HTERT RPE-1 (cell line): Measurements from ENCODE around the gene TRIM3.
"Not testable (repeated sequence)": the region's sequence is repeated elsewhere in the genome, so short reads cannot be mapped to it uniquely, and the experiment has no call there.

Source experiments
- in situ Hi-C: fragments of 300-500 bp; cut with MboI; formaldehyde crosslinking; loops from 4 replicates; pipeline ENCODE4 v1.14.3; 2020; ENCODE audit warnings: low sequenced_read_pairs

The TRIM3 gene

DNA sequence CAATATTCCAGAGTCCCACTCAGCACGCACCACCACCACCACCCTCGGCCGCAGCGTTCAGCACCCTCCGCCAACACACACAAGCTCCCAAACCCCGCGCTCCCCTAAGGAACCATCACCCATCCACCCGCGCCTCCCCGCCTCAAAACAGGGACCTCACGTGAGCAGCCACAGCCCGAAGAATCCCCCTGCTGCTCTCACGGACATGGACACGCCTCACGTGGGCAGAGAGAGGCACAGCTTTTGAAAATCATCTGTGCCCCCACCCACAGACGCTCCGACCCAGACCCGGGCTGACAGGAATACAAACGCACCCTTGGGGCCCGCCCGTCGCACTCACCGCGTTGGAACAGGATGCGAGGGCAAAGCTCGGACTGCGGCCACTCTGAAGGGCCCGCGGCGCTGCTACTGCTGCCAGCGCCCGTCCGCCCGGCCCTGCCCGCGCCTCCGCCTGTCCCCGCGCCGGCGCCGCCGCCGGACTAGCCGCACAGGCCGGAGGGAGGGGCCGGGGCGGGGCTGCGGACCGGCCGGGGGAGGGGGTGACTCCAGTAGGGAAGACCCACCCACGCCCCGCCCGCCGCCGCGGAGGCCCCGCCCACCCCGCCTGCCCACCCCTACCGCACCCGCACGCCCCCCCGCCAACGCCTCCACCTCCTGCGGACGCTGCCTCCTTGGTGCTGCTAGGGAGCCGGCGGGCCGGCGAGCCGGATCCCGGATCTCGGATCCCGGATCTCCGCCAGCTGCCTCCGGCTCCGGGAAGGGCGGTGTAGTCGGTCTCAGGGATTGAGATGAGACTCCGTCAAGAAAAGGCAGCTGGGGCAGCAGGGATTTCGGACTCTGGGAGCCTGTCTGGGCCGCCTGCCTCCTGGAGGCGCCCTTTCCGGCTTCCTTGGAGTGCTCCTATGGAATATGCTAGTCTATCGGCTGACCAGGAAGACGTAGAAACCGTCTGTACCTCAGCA lies at the start of gene TRIM3:
TRIM3 (minus strand) TSS at position 491 of the 962 bp plus-strand sequence. CDS start 8,246 bp downstream, outside the sequence.
- in situ Hi-C loops, result no loop called here

DNA sequence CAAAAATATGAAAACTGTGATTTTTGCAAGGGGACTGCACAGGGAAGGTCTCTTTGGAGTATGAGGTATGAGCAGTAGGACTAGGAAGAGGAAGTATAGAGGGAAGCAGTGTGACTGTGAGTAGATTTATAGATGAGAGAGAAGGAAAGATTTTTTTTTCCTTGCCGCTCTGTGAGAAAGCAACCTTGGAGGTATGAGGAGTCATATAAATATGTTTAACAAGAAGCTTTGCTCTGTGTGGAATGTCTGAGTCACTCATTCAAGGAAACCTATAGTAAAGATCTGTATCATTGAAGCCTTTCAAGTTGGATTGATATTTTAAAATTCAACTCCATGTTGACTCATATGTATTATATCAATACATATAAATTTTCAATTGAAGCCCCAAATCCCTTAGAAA lies 49.5 kb upstream of the TRIM3 start:
- in situ Hi-C loops, result no loop called here

DNA sequence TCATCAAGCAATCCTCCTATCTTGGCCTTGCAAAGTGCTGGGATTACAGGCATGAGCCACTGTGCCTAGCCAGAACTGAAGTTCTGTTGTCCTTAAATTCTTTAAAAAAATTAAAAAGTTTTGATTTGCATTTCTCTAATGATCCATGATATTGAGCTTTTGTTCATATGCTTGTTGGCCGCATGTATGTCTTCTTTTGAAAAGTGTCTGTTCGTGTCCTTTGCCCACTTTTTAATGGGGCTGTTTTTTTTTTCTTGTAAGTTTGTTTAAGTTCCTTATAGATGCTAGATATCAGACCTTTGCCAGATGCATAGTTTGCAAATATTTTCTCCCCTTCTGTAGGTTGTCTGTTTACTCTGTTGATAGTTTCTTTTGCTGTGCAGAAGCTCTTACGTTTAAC lies 48.2 kb upstream of the TRIM3 start:
- in situ Hi-C loops, result not testable (repeated sequence)

DNA sequence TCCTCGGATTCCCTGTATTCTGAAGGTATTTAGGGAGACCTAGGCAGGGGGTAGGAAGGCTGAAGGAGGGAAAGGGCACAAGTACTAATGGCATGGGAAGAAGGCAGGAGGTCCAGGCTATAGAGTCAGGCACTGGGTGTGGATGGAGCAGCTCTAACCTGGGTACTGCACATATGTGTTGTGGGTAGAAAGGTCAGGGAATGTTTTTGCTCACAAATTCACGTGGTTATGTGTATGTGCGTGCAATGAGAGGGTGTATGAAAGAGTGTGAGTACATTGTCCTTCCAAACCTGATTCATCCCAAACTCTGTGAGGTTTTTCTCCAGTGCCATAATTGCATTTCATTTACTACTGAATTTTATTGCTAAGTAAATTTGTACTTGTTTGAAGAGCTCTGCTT lies 46.5 kb upstream of the TRIM3 start:
- in situ Hi-C loops, result no loop called here

DNA sequence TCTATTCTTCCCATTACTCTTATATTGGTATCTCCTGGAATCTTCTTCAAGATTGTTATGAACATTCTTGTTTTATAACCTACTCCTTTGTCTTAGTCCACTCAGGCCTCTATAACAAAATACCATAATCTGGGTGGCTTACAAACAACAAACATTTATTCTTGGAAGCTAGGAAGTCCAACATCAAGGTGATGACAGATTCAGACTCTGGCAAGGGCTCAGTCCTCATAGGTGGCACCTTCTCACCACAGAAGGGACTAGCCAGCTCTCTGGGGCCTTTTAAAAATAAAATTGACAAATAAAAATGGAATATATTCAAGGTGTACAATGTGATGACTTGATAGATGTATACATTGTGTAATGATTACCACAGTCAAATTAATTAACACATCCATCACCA lies 43.1 kb upstream of the TRIM3 start:
- in situ Hi-C loops, result no loop called here

DNA sequence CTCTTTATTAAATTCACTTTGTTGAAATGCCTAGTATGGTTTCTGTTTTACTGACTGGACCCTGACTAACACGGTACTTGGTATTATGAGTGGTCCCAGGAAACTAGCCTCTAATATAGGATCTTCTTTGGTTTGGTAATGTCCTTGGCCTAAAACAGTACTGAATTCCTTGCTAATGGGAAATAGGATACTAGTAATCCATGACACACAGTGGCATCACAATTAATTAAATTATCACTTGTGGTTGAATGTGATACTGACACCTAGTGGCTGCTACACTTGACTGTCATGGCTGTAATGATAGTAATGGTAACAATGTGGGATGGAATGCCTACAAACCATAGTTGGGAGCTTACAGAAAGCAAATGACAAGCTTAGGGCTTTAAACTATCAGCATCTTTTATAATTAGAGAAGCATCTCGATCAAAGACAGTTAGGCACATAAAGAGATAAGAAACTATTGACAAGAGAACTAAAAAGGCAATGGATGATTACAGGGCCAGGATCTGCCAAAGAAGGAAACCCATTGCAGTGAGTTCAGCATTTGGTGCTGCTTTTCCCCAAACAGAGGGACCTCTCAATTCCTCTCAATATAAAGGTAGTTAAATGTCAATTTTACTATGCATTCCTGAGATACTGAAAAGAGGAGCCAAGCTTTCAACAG lies 32.0 kb upstream of the TRIM3 start:
- in situ Hi-C loops, result no loop called here

DNA sequence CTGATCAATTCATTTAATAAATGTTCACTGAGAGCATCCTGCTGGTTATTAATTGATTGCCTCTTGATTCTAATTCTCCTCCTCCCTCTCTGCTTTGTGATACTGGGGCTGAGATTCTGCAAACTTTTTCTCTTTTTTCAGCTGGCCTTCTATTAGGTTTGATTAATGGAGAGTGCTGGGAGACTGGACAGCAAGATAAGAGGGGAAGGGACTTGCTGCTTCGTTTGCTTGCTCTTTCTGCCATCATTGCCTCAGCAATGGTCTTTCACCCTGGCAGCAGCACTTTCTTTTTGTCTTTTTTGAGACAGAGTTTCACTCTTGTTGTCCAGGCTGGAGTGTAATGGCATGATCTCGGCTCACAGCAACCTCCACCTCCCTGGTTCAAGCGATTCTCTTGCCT lies 30.4 kb upstream of the TRIM3 start:
- in situ Hi-C loops, result no loop called here

DNA sequence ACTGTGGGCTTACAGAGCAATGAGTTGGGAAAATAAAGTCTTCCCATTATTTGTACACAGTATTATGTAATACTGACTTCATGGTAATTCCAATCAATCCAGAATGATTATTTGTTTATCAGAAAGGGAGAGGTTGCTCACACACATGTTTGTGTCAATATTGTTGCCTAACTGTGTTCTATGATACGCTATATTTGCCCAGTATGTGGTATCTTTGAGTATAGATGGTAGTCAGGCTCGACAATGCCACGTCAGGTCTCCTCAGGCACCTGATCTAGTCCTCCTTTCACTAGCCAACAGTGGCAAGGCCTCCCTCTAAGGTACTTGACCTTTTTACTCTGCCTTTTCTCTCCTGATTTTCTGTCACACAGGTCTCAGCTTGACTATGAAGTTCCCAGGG lies 28.6 kb upstream of the TRIM3 start:
- in situ Hi-C loops, result no loop called here

DNA sequence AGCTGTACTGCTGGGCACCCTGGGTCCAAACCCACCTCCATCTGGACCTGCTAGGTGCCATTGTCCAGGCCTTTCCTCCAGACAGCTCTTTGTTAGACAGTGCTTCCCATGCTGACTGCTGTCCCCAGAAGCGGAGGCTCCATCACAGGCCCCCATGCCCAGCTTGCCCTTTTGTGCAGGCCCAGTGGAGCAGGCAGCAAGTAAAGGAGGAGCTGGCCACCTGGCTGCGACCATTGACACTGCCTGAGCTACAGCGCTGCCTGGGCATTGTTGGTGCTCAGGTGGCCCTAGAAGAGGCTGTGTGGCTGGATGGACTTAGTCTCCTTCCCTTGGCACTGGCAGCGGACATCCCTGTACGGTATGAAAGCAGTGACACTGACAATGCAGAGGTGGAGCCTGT lies 24.8 kb upstream of the TRIM3 start:
- in situ Hi-C loops, result no loop called here

DNA sequence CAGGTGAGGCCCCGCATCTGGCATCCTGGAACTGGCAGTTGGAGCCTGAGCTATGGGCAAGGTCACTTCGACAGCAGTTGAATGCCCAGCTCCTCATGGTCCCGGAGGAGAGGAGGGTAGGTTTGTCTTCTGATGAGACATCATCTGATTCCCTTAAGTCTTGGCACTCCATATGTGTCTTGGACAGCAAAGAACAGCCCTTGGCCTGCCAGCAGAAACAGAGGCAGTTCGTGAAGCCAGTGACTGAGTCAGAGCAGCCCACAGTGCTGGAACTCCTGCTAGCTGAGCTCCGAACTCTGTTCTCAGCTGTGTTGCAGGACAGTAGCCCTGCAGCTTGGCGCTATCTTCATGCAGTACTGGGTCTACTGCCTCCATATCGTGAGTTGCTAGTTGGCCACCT lies 24.4 kb upstream of the TRIM3 start:
- in situ Hi-C loops, result no loop called here

DNA sequence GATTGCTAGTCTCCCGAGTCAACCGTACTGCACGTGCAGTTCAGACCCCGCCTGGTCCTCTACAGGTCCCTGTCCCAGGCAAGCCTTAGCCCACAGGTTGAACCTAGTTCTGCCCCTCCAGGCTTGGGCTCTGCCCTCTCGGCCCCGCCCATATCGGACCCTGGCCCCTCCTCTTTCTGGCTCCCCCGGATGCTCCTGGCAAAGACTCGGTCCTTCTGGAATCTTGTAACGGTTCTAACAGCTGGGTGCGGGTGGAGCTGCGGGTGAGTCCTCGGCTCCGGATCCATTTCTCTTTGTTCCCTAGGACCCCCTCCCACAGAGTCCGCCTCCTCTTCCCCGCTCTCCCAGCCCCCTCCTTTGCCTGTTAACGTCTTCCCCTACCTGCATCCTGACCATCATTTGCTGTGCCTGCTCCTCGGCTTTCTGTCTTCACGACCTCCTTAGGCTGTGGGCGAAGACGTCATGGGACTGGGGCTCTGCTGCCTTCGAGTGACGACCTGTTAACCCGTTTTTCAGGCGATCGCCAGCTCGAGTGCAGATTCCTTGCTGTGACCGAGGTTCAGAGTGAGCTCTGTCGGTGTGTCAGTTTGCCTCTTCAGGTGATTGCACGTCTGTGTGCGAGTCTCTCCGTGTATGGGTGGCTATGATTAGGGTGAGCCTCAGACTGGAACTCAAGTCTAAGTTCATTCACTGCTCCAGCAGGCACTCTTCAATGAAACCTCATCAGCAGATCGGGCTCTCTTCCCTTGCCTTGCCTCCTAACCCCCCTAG lies 23.5 kb upstream of the TRIM3 start, which contains the start of gene DNHD1:
DNHD1 (plus strand) TSS at position 212 of the 771 bp plus-strand sequence. CDS start 936 bp downstream, outside the sequence.
- in situ Hi-C loops, result no loop called here

DNA sequence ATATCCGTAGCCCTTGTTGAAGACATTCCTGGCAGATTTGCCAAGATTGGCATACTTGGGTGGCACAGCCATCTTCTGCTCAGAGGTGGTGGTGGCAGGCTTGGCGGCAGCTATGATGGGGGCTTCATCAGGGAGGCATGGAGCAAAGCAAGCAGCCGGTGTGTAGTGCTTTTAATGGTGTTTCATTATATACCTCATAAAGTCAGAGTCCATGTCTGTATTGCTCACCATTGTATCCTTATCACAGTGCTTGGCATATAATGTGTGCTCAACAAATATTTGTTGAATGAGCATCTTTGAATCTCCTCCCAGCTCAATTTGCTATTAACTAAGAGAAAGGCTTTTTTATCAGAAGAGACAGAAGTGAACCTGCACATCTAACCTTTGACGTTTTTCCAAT lies 15.6 kb upstream of the TRIM3 start:
- in situ Hi-C loops, result no loop called here

DNA sequence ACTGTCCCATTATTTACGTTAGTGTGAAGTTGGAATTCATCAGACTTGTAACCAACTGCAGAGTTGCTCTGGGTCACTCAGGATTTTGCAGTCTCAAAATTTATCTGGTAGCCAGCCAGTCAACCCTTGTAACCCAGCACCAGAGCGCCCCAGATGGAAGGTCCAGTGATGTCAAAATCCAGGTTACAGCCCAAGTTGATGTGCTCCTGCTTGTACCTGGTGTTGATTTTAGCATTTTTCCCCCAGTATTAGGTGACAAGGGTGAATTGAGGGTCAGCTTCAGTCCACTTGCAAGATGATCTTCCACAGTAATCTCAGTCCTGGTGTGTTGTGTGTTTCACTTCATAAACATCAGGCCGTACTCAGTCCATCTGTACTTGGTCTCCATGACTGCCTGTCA lies 15.1 kb upstream of the TRIM3 start:
- in situ Hi-C loops, result no loop called here

DNA sequence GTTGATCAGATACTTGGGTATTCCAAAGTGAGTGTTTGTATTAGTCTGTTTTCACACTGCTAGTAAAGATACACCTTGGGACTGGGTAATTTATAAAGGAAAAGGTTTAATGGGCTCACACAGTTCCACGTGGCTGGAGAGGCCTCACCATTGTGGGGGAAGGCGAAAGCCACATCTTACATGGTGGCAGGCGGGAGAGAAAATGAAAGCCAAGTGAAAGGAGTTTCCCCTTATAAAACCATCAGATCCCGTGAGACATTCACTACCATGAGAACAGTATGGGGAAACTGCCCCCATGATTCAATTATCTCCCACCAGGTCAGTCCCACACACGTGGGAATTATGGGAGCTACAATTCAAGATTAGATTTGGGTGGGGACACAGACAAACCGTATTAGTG lies 14.6 kb upstream of the TRIM3 start:
- in situ Hi-C loops, result no loop called here

DNA sequence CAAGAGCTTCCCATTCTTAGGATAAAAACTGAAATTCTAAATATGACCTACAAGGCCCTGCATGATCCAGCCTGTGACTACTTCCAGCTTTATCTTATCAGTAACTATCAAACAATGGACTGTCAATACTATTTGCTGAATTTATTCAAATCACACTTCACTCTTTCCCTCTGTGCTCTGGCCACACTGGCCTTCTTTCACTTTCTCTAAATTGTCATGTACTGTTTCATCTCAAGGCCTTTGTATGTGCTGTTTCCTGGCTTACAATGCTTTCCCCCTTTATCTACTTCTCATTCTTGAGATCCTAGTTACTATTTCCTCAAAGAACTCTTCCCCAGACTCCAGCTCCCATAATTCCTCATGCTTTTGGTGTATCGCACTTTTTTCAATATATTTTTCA lies 13.2 kb upstream of the TRIM3 start:
- in situ Hi-C loops, result no loop called here

DNA sequence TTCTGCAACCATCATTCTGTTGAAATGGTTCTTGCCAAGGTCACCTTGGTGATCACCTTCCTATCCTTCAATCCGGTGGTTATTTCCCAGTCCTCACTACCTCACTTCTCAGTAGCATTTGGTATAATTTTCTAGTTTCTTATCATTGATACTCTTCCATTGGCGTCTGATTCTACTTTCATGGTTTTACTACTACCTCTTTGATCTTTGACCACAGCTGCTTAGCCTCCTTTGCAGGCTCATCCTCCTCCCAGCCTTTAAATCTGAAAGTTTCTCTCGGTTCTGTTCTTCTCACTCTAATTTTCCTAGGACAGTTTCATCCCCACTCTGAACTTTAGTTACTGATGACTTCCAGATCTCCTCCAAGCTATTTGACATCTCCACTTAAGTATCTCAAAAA lies 12.5 kb upstream of the TRIM3 start:
- in situ Hi-C loops, result no loop called here

DNA sequence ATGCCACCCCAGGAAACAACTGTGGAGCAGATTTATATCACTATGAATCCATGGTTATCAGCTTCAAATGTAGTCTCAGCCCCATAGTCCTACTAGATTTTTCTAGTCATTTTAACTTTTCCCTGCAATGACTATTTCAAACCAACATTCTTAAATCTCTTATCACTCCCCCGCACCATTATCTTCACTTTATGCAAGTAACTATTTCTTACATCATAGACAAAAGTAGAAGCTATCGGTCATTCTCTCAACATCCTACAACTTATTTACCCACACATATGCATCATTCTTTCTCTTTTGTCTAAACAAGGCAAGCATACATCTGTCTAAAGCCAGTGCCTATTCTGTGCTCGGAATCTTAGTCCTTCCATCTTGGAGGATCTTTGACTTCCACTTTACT lies 11.9 kb upstream of the TRIM3 start:
- in situ Hi-C loops, result no loop called here

DNA sequence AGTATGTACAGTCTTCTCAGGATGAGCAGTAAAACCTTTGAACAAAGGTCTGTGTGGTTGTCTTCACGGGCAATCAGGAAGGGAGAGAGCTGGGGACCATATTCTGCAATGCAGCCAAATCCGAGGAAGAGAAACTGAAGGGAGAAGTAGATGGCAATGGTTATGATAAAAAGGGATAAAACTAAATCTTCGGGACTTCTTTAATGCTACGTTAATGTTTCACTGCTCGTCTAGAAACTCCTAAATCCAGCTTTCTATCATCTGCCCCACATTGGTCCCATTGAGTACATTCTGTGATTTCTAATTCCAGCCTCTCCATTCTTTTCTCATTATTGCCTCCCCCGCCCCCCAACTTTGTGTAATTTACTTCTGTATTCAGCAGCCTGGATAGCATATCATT lies 9.3 kb upstream of the TRIM3 start:
- in situ Hi-C loops, result no loop called here

DNA sequence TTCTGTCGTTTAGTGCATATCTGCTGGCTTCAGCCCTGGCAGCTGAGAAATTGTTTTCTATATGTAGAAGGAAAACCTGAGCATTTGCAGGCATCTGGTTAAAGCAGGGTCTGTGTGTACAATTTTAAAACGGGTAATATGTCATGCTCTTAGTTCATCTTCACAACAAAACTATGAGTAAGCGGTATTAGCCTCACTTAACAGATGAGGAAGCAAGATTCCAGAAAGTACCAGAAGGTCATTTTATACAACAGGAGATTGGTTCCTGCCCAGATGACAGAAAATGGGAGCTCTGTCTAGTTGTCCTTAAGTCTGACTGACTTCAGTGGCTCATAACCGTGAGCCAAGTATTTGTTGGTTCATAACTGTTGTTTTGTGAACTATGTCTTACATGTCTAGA lies 8.7 kb upstream of the TRIM3 start:
- in situ Hi-C loops, result no loop called here

DNA sequence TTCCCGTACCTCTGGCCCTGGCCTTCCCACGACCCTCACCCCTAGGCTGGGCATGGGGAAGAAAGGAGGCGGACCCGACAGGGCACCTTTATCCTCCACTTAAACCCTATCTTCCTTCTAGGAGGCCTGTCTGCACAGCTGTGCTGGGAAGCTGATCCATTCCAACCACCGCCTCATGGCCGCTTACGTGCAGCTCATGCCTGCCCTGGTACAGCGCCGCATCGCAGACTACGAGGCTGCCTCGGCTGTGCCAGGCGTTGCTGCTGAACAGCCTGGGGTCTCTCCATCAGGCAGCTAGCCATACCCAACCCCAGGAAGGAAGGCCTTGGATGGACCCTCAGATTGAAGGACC lies 8.2 kb upstream of the TRIM3 start:
- in situ Hi-C loops, result no loop called here
